KOPT-K1 (cell line): ENCODE measurements around the gene CHRDL2.

Experiments used
- H3K27ac ChIP-seq: fragments of 200-600 bp; sonication (generic); 2 replicates; pipeline ENCODE4 v1.5.1; 2016; ENCODE audit warnings: antibody characterized with exemption, mild to moderate bottlenecking, low read depth, low read length; ENCODE audit not compliant: poor library complexity, severe bottlenecking
- H3K36me3 ChIP-seq: fragments of 200-600 bp; sonication (generic); 2 replicates; pipeline ENCODE4 v1.5.1; 2017; ENCODE audit warnings: antibody characterized with exemption, mild to moderate bottlenecking, low read length, moderate library complexity; ENCODE audit not compliant: insufficient read depth
- H3K9me3 ChIP-seq: fragments of 200-600 bp; sonication (generic); 2 replicates; pipeline ENCODE4 v1.5.1; 2017; ENCODE audit warnings: antibody characterized with exemption, low read length, mild to moderate bottlenecking; ENCODE audit not compliant: insufficient read depth, poor library complexity, severe bottlenecking

CHRDL2 gene

GRCh38 chr11:74687237-74688023, 43.8 kb downstream of the CHRDL2 start:
- H3K27ac ChIP-seq = no peak overlapping the region
- no peaks in the 10 kb centered on the region for H3K9me3 ChIP-seq
- no peaks in the 10 kb centered on the region for H3K36me3 ChIP-seq

- Histone ChIP-seq H3K9me3 (no peaks in the 10 kb centered on the region), H3K27ac (no peak overlapping the region), H3K36me3 (no peaks in the 10 kb centered on the region)
These were observed 44.4 kb downstream of the CHRDL2 start for GRCh38 chr11:74686792-74687191.

- Histone ChIP-seq H3K9me3 (no peaks in the 10 kb centered on the region), H3K36me3 (no peaks in the 10 kb centered on the region), H3K27ac (no peak overlapping the region)
These were observed 45.3 kb downstream of the CHRDL2 start for GRCh38 chr11:74685905-74686304.

- Histone ChIP-seq H3K36me3 (no peaks in the 10 kb centered on the region), H3K27ac (no peak overlapping the region), H3K9me3 (no peaks in the 10 kb centered on the region)
These were observed 45.9 kb downstream of the CHRDL2 start for GRCh38 chr11:74685338-74685737.

- H3K27ac ChIP-seq = no peak overlapping the region
- H3K36me3 ChIP-seq = no peaks in the 10 kb centered on the region
- no peaks in the 10 kb centered on the region for H3K9me3 ChIP-seq
These were observed 46.6 kb downstream of the CHRDL2 start for GRCh38 chr11:74684661-74685060.

- H3K27ac ChIP-seq = no peak overlapping the region
- no peaks in the 10 kb centered on the region for H3K9me3 ChIP-seq
- H3K36me3 ChIP-seq = no peaks in the 10 kb centered on the region
These were observed 47.2 kb downstream of the CHRDL2 start for GRCh38 chr11:74683941-74684481.

- Histone ChIP-seq H3K9me3 (no peaks in the 10 kb centered on the region), H3K27ac (no peak overlapping the region), H3K36me3 (no peaks in the 10 kb centered on the region)
These were observed 47.9 kb downstream of the CHRDL2 start for GRCh38 chr11:74683279-74683871.

- Histone ChIP-seq H3K36me3 (no peaks in the 10 kb centered on the region), H3K9me3 (no peaks in the 10 kb centered on the region), H3K27ac (no peak overlapping the region)
These were observed 48.4 kb downstream of the CHRDL2 start for GRCh38 chr11:74682731-74683278.

GRCh38 chr11:74681686-74682651, 49.3 kb downstream of the CHRDL2 start:
- H3K9me3 ChIP-seq = no peaks in the 10 kb centered on the region
- no peak overlapping the region for H3K27ac ChIP-seq

GRCh38 chr11:74680703-74681531, 50.3 kb downstream of the CHRDL2 start:
- H3K27ac ChIP-seq = no peak overlapping the region
- H3K36me3 ChIP-seq = no peaks in the 10 kb centered on the region
- H3K9me3 ChIP-seq = no peaks in the 10 kb centered on the region

More at GRCh38 chr11:74681686-74682651, 49.3 kb downstream of the CHRDL2 start:
- H3K36me3 ChIP-seq = no peaks in the 10 kb centered on the region

- no peak overlapping the region for H3K27ac ChIP-seq
- H3K36me3 ChIP-seq = no peaks in the 10 kb centered on the region
- H3K9me3 ChIP-seq = no peaks in the 10 kb centered on the region
These were observed 51.1 kb downstream of the CHRDL2 start for GRCh38 chr11:74680035-74680671.

- no peaks in the 10 kb centered on the region for H3K9me3 ChIP-seq
- no peaks in the 10 kb centered on the region for H3K36me3 ChIP-seq
- H3K27ac ChIP-seq = no peak overlapping the region
These were observed 51.7 kb downstream of the CHRDL2 start for GRCh38 chr11:74679513-74679865.

- H3K9me3 ChIP-seq = no peaks in the 10 kb centered on the region
- no peak overlapping the region for H3K27ac ChIP-seq
- no peaks in the 10 kb centered on the region for H3K36me3 ChIP-seq
These were observed 52.4 kb downstream of the CHRDL2 start for GRCh38 chr11:74678591-74679512.
